IPS-NIHi11 (cell line): ENCODE data around the gene CARMIL3.
"Not testable (repeated sequence)": the region's sequence is repeated elsewhere in the genome, so short reads cannot be mapped to it uniquely, and the experiment has no call there.

Experiments used
- DNase-seq: peaks from one replicate; pipeline ENCODE4 v3.0.0; 2012; ENCODE audit warnings: mixed read lengths, low spot score

Gene CARMIL3

GRCh38 chr14:24040692-24041091 lies 11.1 kb upstream of the CARMIL3 start:
- no peak for DNase-seq

DNA sequence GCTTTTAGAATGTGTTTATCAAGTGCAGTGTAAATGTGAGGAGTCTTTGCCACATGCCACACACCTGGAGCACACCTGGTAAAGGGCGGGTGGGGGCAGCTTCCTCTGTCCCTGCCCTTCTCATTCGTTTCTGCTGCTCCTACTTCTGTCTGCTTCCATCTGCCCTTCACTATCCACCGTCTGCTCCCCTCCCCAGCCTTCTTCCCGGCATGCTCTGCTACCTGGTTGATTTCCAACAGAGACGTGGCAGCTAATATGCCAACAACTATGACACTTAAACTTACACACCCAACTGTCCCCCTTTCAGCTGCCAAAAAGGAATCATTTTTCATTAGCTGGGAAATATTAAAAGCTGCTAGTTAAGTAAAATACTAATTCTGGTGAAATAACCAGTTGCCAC lies 9.1 kb upstream of the CARMIL3 start:
- peak; percentile 2 for DNase-seq

- not testable (repeated sequence) for DNase-seq
Observed at GRCh38 chr14:24049002-24049401, 2.8 kb upstream of the CARMIL3 start.

DNA sequence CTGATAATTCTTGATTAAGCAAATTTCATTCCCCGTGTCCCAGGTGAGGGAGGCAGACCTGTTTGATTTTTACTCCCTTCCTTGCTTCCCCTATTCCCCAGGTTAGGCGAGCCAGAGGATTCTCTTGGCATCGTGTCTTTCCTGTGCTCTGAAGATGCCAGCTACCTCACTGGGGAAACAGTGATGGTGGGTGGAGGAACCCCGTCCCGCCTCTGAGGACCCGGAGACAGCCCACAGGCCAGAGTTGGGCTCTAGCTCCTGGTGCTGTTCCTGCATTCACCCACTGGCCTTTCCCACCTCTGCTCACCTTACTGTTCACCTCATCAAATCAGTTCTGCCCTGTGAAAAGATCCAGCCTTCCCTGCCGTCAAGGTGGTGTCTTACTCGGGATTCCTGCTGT lies 1.1 kb upstream of the CARMIL3 start:
- not testable (repeated sequence) for DNase-seq

DNA sequence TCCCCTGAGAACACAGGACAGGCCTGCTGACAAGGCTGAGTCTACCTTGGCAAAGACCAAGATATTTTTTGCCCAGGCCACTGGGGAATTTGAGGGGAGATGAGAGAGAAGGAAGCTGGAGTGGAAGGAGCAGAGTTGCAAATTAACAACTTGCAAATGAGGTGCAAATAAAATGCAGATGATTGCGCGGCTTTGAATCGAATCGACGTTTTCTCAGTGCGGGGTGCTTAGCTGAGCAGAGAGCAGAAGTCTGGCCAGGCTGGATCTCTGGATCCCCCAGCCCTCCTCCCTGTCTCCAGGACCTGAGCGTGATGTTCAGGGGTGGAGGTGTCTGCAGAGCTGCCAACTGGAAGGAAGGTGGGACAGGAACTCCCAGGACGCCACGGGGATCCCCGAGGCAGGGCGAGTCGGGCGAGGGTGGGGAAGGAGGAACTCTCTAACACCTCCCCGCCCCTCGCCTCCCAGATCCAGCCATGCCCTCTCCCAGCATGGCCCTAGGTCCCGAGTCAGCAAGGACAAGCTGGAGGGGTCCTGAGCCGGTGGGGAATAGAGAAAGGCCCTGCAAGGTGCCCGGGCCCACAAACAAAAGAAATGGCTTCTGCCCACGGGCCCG lies 527 bp upstream of the CARMIL3 start:
- DNase-seq, result peak; percentile 33

GRCh38 chr14:24052656-24053547 lies 1.1 kb downstream of the CARMIL3 start:
- no peak for DNase-seq

DNA sequence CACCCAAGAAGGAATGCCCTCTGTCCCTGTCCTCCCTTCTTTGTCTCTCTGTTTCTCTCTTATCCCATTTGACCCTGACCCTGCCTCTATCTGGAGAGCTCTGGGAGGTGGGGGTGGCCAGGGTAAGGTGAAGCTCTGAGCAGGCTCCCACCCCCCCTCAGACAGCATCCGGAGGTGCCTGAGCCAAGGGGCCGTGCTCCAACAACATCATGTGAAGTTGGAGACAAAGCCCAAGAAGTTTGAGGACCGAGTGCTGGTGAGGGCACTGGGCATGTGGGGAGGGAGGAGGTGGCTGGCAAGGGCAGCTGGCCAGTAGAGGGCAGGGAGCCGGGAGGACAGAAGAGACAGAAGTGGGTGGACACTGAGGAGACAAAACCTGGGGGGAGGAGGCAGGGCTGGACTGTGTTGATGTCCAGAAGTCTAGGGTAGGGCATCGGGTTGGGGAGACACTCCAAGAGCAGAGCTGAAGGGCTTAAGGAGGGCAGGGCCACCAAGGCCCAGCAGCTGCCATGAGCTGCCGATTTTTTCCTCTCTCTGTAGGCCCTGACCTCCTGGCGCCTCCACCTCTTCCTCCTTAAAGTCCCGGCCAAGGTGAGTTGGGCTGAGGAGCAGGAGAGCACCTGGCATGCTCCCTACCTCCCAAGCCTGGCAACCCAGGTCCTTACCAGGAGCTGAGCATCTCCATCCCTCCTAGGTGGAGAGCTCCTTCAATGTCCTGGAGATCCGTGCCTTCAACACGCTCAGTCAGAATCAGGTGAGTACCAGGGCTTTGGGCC lies 1.9 kb downstream of the CARMIL3 start:
- peak; percentile 2 for DNase-seq

DNA sequence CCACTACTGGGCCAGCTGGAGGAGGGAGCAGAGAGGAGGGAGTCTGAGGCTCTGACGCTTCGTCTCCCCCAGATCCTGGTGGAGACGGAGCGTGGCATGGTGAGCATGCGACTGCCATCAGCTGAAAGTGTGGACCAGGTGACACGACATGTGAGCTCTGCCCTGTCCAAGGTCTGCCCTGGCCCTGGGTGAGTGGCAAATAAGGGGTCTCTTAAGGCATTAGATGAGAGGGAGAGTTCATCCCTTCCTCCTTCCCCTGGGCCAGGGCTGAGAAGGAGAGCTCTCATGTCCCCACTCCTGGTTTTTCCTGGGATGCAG lies 2.5 kb downstream of the CARMIL3 start:
- DNase-seq, result no peak

- DNase-seq, result no peak
Observed at GRCh38 chr14:24054646-24055045, 2.8 kb downstream of the CARMIL3 start.

GRCh38 chr14:24055971-24056799 lies 4.4 kb downstream of the CARMIL3 start:
- DNase-seq, result no peak

GRCh38 chr14:24056800-24057184 lies 5.0 kb downstream of the CARMIL3 start:
- no peak for DNase-seq

GRCh38 chr14:24057271-24057670 lies 5.5 kb downstream of the CARMIL3 start:
- DNase-seq, result no peak

DNA sequence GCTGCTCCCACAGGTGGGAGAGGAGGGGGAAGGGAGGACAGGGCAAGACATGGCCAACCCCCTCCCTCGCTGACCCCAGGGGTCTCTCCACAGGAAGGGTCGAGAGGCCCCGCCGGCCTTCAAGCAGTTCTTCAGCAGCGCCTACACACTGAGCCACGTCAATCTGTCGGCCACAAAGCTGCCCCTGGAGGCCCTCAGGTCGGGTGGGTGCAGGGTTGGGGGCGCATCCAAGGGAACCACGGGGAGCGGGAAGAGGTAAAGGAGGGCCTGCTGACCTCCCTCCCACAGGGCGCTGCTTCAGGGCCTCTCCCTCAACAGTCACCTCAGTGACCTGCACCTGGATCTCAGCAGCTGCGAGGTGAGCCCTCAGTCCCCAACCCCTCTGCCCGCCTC lies 6.1 kb downstream of the CARMIL3 start:
- DNase-seq, result no peak

GRCh38 chr14:24058260-24058950 lies 6.6 kb downstream of the CARMIL3 start:
- peak; percentile 71 for DNase-seq

- no peak for DNase-seq
Observed at GRCh38 chr14:24058951-24059475, 7.2 kb downstream of the CARMIL3 start.

DNA sequence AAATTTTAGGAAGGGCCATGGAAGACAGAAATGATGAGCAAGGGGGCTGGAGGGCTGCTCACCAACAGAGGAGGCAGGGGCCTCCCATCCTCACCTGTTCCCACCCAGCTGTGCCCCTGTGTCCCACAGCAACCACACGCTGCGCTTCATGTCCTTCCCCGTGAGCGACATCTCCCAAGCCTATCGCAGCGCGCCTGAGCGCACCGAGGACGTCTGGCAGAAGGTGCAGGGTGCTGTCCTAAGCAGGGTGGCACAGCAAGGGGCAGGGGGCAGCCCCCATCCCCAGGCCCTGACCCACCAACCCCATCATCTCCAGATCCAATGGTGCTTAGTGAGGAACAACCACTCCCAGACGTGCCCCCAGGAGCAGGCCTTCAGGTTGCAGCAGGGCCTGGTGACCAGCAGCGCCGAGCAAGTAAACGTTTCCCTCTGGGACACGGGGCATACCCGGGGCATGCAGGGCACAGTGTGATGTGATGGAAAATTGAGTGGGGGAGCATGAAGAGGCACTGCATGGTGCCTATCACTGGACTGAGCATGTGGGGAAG lies 8.1 kb downstream of the CARMIL3 start:
- DNase-seq, result no peak

DNA sequence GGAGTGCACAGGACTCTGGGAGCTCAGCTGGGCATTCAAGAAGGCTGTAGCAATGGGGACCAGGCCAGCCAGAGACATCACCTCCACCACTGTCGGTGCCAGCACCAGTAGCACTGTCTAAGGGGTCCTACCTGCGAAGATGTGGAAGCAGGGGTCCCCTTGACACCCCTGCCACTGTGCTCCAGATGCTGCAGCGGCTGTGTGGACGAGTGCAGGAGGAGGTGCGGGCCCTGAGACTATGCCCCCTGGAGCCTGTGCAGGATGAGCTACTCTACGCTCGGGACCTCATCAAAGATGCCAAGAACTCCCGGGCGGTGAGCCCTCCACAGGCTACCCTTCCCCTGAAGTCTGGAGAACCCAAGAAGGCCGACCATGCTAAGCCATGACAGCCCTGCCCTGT lies 8.6 kb downstream of the CARMIL3 start:
- no peak for DNase-seq

GRCh38 chr14:24060984-24061913 lies 9.4 kb downstream of the CARMIL3 start:
- no peak for DNase-seq

- DNase-seq, result no peak
Observed at GRCh38 chr14:24062216-24062980, 10.6 kb downstream of the CARMIL3 start.
